GM21528 (cell line): ENCODE results near the gene FNIP1.
"Not testable (repeated sequence)": the region's sequence is repeated elsewhere in the genome, so short reads cannot be mapped to it uniquely, and the experiment has no call there.

Source experiments
- ATAC-seq: cut with Tn5 transposase; IDR thresholded peaks from one replicate; pipeline ENCODE4 v1.9.1; 2021; ENCODE audit warnings: mild to moderate bottlenecking, moderate library complexity; ENCODE audit not compliant: unreplicated experiment, low FRiP score

FNIP1 gene

DNA sequence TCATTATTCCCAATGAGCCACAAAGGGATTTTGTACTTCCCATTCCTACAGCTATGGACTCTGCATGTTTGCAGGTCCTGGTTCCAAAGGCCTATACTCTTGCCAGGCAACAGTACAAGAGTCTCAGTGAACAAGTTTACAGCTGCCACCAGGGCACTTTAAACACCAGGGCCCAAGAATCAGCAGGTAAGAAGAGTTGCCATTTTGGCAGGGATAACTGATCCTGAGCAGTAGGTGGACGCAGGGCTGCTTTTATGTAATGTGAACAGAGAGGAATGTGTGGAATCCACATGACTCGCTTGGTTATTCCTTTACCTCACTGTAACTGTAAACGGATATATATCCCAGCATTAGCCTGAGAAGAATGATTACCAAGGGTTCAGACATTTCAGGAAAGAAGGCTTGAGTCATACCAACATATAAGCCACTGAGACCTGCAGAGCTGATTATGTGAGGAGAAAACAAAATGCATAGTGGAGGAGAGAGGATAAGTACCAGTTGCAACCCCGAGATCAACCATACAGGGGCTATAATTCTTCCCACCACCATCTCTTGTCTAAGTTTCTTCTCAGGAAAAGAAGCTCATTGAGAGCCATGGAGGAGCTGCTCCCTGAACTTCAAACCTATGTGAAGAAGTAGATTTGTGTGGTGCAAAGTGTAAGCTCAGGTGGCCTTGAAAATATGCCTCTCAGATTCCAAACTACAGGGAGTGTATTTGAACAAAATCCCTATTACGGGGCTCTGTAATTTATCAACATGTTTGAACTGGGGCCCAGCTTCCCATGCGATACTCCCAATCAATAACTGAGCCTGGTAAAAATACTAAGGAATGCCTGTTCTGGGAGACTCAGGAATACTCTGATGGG lies 186.4 kb downstream of the FNIP1 start:
- ATAC-seq = no peak

- ATAC-seq = no peak
These were observed 187.0 kb downstream of the FNIP1 start for GRCh38 chr5:131609774-131610173.

DNA sequence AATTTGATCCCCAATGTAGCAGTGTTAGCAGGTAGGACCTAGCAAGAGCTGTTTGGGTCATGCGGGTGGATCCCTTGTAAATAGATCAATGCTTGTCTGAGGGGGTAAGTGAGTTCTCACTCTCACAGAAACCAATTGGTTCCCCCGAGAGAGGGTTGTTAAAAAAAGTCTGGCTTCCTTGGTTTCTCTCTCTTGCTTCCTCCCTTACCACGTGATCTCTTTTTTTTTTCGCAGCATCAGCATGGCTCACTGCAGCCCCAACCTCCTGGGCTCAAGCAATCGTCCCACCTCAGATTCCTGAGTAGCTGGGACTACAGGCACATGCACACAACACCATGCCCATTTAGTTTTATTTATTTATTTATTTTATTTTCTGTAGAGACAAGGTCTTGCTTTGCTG lies 188.2 kb downstream of the FNIP1 start:
- ATAC-seq = no peak

DNA sequence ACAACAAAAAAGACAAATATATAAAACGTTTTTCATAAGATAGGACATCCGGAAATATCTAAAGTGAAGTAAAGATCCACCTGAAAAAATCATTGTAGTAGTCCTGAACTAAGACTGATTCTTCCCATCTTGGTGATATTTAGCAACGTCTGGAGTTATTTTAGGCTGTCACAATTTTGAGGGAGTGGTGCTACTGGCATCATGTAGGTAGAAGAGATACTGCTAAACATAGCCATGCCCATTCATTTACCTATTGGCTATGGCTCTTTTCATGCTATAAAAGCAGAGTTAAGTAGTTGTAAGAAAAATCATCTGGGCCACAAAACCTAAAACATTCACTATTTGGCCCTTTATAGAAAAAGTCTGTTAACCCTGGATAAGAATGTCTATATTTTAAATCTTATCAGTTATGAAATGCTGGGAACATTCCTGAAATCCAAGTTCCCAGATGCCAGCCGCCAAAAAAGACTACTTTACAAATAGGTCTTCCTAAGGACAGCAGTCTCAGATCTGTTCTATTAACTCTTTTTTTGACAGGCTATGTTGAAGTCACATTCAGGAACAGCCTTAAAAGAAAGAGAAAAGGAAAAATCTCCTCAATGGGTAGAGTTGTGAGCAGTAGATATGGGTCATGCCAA lies 188.8 kb downstream of the FNIP1 start:
- ATAC-seq = no peak

- ATAC-seq = no peak
These were observed 189.4 kb downstream of the FNIP1 start for GRCh38 chr5:131607418-131607817.

- no peak for ATAC-seq
These were observed 191.7 kb downstream of the FNIP1 start for GRCh38 chr5:131605086-131605485.

GRCh38 chr5:131595088-131596033 lies 201.5 kb downstream of the FNIP1 start:
- ATAC-seq = peak; percentile 80

DNA sequence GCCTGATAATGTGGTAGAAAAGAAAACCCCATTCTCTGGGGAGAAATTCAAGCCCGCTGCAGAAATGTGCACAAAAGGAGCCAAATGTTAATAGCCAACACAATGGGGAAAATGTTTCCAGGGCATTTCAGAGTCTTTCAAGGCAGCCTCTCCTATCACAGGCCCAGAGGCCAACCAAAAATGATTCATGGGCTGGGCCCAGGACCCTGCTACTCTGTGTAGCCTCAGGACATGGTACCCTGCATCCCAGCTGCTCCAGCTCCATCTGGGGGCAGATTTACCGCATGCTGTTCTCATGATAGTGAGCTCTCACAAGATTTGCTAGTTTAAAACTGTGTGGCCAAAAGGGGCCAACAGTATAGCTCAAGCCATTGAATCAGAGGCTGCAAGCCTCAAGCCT lies 202.9 kb downstream of the FNIP1 start:
- ATAC-seq = no peak

GRCh38 chr5:131593436-131593835 lies 203.4 kb downstream of the FNIP1 start:
- ATAC-seq = not testable (repeated sequence)
